Activated B cell treated with CpG ODN at 0.5 μM for 24 hours (primary cell): Measurements from ENCODE around the gene RTEL1. TPM values are rescaled to one million over a fixed set of nuclear protein-coding genes. Genes with fewer than 3 reads are reported as not detected.

Experiments
- ATAC-seq: fragments of 200-7000 bp; cut with Tn5 transposase; one replicate; pipeline ENCODE4 v1.10.0; 2021; ENCODE audit warnings: low read depth, mild to moderate bottlenecking, moderate library complexity
- CTCF ChIA-PET: fragments of 350-600 bp; sonication (Branson Sonifier 250); formaldehyde crosslinking; loops from one replicate; lab custom pipeline; 2021; ENCODE audit warnings: antibody characterized with exemption; lab: Charles Lee
- POLR2A ChIA-PET: fragments of 350-600 bp; sonication (Branson Sonifier 250); formaldehyde crosslinking; loops from one replicate; lab custom pipeline; 2021; ENCODE audit warnings: antibody characterized with exemption; lab: Charles Lee
- DNase-seq: peaks from one replicate; pipeline ENCODE4 v3.0.0; 2022
- H3K27ac Mint-ChIP-seq: one replicate; pipeline ENCODE4 v1.8.0; 2020; ENCODE audit warnings: mixed read lengths
- H3K27me3 Mint-ChIP-seq: one replicate; pipeline ENCODE4 v1.8.0; 2021; ENCODE audit warnings: mixed read lengths
- H3K36me3 Mint-ChIP-seq: one replicate; pipeline ENCODE4 v1.8.0; 2021; ENCODE audit warnings: low read depth, mixed read lengths
- H3K4me1 Mint-ChIP-seq: one replicate; pipeline ENCODE4 v1.8.0; 2021; ENCODE audit warnings: mixed read lengths
- H3K4me3 Mint-ChIP-seq: one replicate; pipeline ENCODE4 v1.8.0; 2020; ENCODE audit warnings: mild to moderate bottlenecking, mixed read lengths
- H3K9me3 Mint-ChIP-seq: one replicate; pipeline ENCODE4 v1.8.0; 2020; ENCODE audit warnings: mixed read lengths
- CTCF ChIP-seq: fragments of 200-600 bp; IDR thresholded peaks from one replicate; pipeline ENCODE4 v1.8.0; 2022; ENCODE audit warnings: antibody characterized with exemption, mild to moderate bottlenecking
- intact Hi-C: fragments of 100-400 bp; cut with micrococcal nuclease; formaldehyde crosslinking; loops from one replicate; pipeline ENCODE4 v1.15.1; 2024
- total RNA-seq: library from RNA; stranded (reverse); gene quantifications from 2 replicates; pipeline ENCODE4 v1.2.3, GENCODE V29; 2022

The RTEL1 gene, protein sequence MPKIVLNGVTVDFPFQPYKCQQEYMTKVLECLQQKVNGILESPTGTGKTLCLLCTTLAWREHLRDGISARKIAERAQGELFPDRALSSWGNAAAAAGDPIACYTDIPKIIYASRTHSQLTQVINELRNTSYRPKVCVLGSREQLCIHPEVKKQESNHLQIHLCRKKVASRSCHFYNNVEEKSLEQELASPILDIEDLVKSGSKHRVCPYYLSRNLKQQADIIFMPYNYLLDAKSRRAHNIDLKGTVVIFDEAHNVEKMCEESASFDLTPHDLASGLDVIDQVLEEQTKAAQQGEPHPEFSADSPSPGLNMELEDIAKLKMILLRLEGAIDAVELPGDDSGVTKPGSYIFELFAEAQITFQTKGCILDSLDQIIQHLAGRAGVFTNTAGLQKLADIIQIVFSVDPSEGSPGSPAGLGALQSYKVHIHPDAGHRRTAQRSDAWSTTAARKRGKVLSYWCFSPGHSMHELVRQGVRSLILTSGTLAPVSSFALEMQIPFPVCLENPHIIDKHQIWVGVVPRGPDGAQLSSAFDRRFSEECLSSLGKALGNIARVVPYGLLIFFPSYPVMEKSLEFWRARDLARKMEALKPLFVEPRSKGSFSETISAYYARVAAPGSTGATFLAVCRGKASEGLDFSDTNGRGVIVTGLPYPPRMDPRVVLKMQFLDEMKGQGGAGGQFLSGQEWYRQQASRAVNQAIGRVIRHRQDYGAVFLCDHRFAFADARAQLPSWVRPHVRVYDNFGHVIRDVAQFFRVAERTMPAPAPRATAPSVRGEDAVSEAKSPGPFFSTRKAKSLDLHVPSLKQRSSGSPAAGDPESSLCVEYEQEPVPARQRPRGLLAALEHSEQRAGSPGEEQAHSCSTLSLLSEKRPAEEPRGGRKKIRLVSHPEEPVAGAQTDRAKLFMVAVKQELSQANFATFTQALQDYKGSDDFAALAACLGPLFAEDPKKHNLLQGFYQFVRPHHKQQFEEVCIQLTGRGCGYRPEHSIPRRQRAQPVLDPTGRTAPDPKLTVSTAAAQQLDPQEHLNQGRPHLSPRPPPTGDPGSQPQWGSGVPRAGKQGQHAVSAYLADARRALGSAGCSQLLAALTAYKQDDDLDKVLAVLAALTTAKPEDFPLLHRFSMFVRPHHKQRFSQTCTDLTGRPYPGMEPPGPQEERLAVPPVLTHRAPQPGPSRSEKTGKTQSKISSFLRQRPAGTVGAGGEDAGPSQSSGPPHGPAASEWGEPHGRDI (N-terminal part only)
- total RNA-seq = 24.1 and 33.8 TPM in 2 replicates

- POLR2A ChIA-PET = interaction anchor here (0.6 to 2.0 kb wide), 18 partner anchors 9 to 321 kb away, joined by 3 to 24 read pairs (median 5); partner anchors contain the start of genes ARFRP1, DNAJC5, GMEB2 and HELZ2
Measured at GRCh38 chr20:63657937-63658748, at the start of gene RTEL1. RTEL1 (plus strand) TSS chr20:63658312; CDS start chr20:63659403, 1,091 bp downstream.

GRCh38 chr20:63610581-63611435 lies 47.3 kb upstream of the RTEL1 start:
- CTCF ChIA-PET = no interaction called here
- no peaks in the 10 kb centered on the region for H3K9me3 Mint-ChIP-seq
- H3K27ac Mint-ChIP-seq = no peak overlapping the region
- H3K4me1 Mint-ChIP-seq = peaks cover 6% of the 10 kb centered on the region
- H3K4me3 Mint-ChIP-seq = no peak overlapping the region
- POLR2A ChIA-PET = interaction anchor here (0.6 kb wide), 1 partner anchor 43 kb away, joined by 3 read pairs; no protein-coding TSS in a partner anchor
- TF ChIP-seq CTCF = no peak
- no peak for DNase-seq
- peaks cover 18% of the 10 kb centered on the region for H3K36me3 Mint-ChIP-seq
- no peaks in the 10 kb centered on the region for H3K27me3 Mint-ChIP-seq
- ATAC-seq = no peak
- intact Hi-C loops = no loop called here

More at GRCh38 chr20:63657937-63658748, at the start of gene RTEL1:
- peaks cover 3% of the 10 kb centered on the region for H3K27me3 Mint-ChIP-seq
- H3K9me3 Mint-ChIP-seq = no peaks in the 10 kb centered on the region
- peaks cover 27% of the 10 kb centered on the region for H3K4me1 Mint-ChIP-seq
- ATAC-seq (peak; percentile 88), DNase-seq (peak; percentile 95)
- peak within 1 kb of the TSS; percentile 93 for H3K27ac Mint-ChIP-seq
- H3K4me3 Mint-ChIP-seq = peak within 1 kb of the TSS; percentile 97
- TF ChIP-seq CTCF = no peak
- CTCF ChIA-PET = interaction anchor here (0.8 to 3.2 kb wide), 5 partner anchors 17 to 322 kb away, joined by 3 to 19 read pairs (median 3); partner anchors contain the start of genes PRPF6, PTK6 and UCKL1
- intact Hi-C loops = loop anchor here (1.0 to 10.0 kb wide), 9 partner anchors 16 to 324 kb away; partner anchors contain the start of genes ARFRP1, GMEB2, LIME1 and PPDPF
- H3K36me3 Mint-ChIP-seq = peaks cover 19% of the 10 kb centered on the region

DNA sequence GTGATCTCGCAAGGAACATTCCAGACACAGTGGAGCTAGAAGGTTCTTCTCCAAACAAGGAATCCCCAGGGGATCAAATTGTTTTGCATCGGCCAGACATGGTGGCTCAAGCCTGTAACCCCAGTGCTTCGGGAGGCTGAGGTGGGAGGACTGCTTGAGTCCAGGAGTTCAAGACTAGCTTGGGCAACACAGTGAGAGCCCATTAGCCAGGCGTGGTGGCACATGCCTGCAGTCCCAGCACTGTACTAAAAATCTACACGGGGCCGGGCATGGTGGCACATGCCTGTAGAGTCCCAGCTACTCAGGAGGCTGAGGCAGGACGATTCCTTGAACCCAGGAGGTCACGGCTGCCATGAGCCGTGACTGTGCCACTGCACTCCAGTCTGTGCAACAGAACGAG lies 46.5 kb upstream of the RTEL1 start:
- DNase-seq = no peak
- Mint-ChIP-seq H3K27ac (no peak overlapping the region), H3K36me3 (peaks cover 23% of the 10 kb centered on the region), H3K4me3 (no peak overlapping the region), H3K27me3 (no peaks in the 10 kb centered on the region), H3K4me1 (peaks cover 4% of the 10 kb centered on the region), H3K9me3 (no peaks in the 10 kb centered on the region)
- no peak for TF ChIP-seq CTCF
- no peak for ATAC-seq
- CTCF ChIA-PET = interaction anchor here (0.8 kb wide), 1 partner anchor 30 kb away, joined by 3 read pairs; no protein-coding TSS in a partner anchor
- POLR2A ChIA-PET = no interaction called here
- intact Hi-C loops = no loop called here
